GM21381 (cell line): ENCODE data around the gene CELF5.
"Not testable (repeated sequence)": the region's sequence is repeated elsewhere in the genome, so short reads cannot be mapped to it uniquely, and the experiment has no call there.

ENCODE experiments used
- ATAC-seq: cut with Tn5 transposase; IDR thresholded peaks from one replicate; pipeline ENCODE4 v1.9.1; 2021; ENCODE audit warnings: mild to moderate bottlenecking, moderate library complexity; ENCODE audit not compliant: unreplicated experiment

Gene CELF5

GRCh38 chr19:3288437-3288836 is 64.0 kb downstream of the CELF5 start:
- ATAC-seq = not testable (repeated sequence)

GRCh38 chr19:3289971-3290569 is 65.6 kb downstream of the CELF5 start:
- no peak for ATAC-seq

- ATAC-seq = not testable (repeated sequence)
Observed at GRCh38 chr19:3290858-3291257, 66.4 kb downstream of the CELF5 start.

GRCh38 chr19:3291644-3292043 is 67.2 kb downstream of the CELF5 start:
- ATAC-seq = no peak

- ATAC-seq = no peak
Observed at GRCh38 chr19:3292958-3293529, 68.6 kb downstream of the CELF5 start.

- ATAC-seq = no peak
Observed at GRCh38 chr19:3293560-3293959, 69.1 kb downstream of the CELF5 start.

GRCh38 chr19:3294080-3294850 is 69.8 kb downstream of the CELF5 start:
- no peak for ATAC-seq

- no peak for ATAC-seq
Observed at GRCh38 chr19:3295581-3295980, 71.1 kb downstream of the CELF5 start.

GRCh38 chr19:3296034-3296433 is 71.6 kb downstream of the CELF5 start:
- ATAC-seq = no peak

GRCh38 chr19:3296446-3296845 is 72.0 kb downstream of the CELF5 start:
- ATAC-seq = no peak

GRCh38 chr19:3298853-3299449 is 74.5 kb downstream of the CELF5 start:
- no peak for ATAC-seq

- ATAC-seq = not testable (repeated sequence)
Observed at GRCh38 chr19:3300566-3300965, 76.1 kb downstream of the CELF5 start.

GRCh38 chr19:3302755-3303154 is 78.3 kb downstream of the CELF5 start:
- ATAC-seq = no peak

GRCh38 chr19:3304871-3305423 is 80.5 kb downstream of the CELF5 start:
- ATAC-seq = no peak

- no peak for ATAC-seq
Observed at GRCh38 chr19:3309724-3310123, 85.3 kb downstream of the CELF5 start.

- no peak for ATAC-seq
Observed at GRCh38 chr19:3310280-3310679, 85.8 kb downstream of the CELF5 start.

- no peak for ATAC-seq
Observed at GRCh38 chr19:3310711-3311110, 86.2 kb downstream of the CELF5 start.

GRCh38 chr19:3313199-3313575 is 88.7 kb downstream of the CELF5 start:
- no peak for ATAC-seq

GRCh38 chr19:3314962-3315675 is 90.7 kb downstream of the CELF5 start:
- no peak for ATAC-seq

GRCh38 chr19:3315676-3315973 is 91.2 kb downstream of the CELF5 start:
- no peak for ATAC-seq

GRCh38 chr19:3316132-3316648 is 91.7 kb downstream of the CELF5 start:
- no peak for ATAC-seq
